Tibial nerve (tissue), 4 donors: Measurements from ENCODE around the gene CTNND2. TPM values are rescaled to one million over a fixed set of nuclear protein-coding genes. Genes with fewer than 3 reads are reported as not detected.

Experiments
- DNase-seq, 2 donors: peaks; one replicate each; pipeline ENCODE4 v3.0.0-alpha.2; 2019; ENCODE audit warnings: low spot score in 2 of 2
- H3K27ac ChIP-seq, 4 donors: fragments of 200-600 bp; sonication (generic) in 3 of 4; one replicate each; pipeline ENCODE4 v1.5.1; 2017 to 2019; ENCODE audit warnings: mild to moderate bottlenecking in 1 of 4
- H3K27me3 ChIP-seq, 2 donors: fragments of 200-600 bp; sonication (generic) in 1 of 2; one replicate each; pipeline versions ENCODE4 v1.5.1 to v1.6.0; 2017 to 2019
- H3K36me3 ChIP-seq, 3 donors: fragments of 200-600 bp; sonication (generic); one replicate each; pipeline ENCODE4 v1.5.1; 2018 to 2019
- H3K4me1 ChIP-seq, 4 donors: fragments of 200-600 bp; sonication (generic) in 3 of 4; one replicate each; pipeline ENCODE4 v1.5.1; 2017 to 2019
- H3K4me3 ChIP-seq, 4 donors: fragments of 200-600 bp; sonication (generic) in 3 of 4; one replicate each; pipeline ENCODE4 v1.5.1; 2017 to 2019; ENCODE audit warnings: mild to moderate bottlenecking in 1 of 4, moderate library complexity in 1 of 4
- H3K9me3 ChIP-seq, 4 donors: fragments of 200-600 bp; sonication (generic) in 3 of 4; one replicate each; pipeline ENCODE4 v1.5.1; 2017 to 2019
- CTCF ChIP-seq, 5 experiments: fragments of 200-600 bp in 3 of 5; fragments of 450-650 bp in 2 of 5; sonication (generic) in 3 of 5; IDR thresholded peaks; one replicate each; pipeline ENCODE4 v1.5.1; 2016 to 2019; ENCODE audit warnings: antibody characterized with exemption in 5 of 5, mild to moderate bottlenecking in 3 of 5, moderate library complexity in 2 of 5
- EP300 ChIP-seq, 2 donors: sonication (generic); formaldehyde crosslinking; IDR thresholded peaks; one replicate each; pipeline ENCODE4 v1.6.1; 2017; ENCODE audit warnings: antibody characterized with exemption in 2 of 2, mild to moderate bottlenecking in 1 of 2
- POLR2A ChIP-seq, 2 donors: fragments of 450-650 bp; IDR thresholded peaks; one replicate each; pipeline ENCODE4 v1.6.1; 2017; ENCODE audit warnings: antibody characterized with exemption in 2 of 2, mild to moderate bottlenecking in 2 of 2, moderate library complexity in 2 of 2
- WGBS, 2 donors: methylation state at CpG; one replicate each; pipeline ENCODE4 v1.1.5; 2018; 5-methylcytosine and 5-hydroxymethylcytosine counted together
- total RNA-seq, 4 donors: library from RNA; depleted of rRNA; stranded (reverse); fragments of >200 nt; gene quantifications; one replicate each; pipeline ENCODE4 v1.1.0, GENCODE V29; 2016

Gene CTNND2
- total RNA-seq, 4 donors from 2014 or later: 1.5 to 5.7 (median 2.5) TPM; not detected in 1

DNA sequence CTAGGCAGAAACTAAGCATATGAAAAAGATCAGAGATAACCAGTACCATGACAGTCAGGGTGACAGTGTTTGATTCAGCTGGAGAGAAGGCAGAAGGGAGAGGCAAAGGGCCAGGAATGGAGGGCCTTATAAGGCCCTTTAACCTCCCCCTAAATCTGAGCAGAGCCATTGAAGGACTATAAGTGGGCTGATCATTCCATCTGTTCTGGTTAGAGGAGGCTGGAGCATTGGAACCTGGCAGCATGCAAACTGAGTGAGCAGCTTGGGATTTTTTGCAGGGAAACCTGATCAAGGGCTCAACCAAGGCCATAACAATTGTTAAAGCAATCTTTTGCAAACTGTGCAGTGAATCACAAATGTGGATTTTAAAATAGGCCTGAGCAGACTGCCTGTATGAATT is 968.7 kb downstream of the CTNND2 start:
- no peak for TF ChIP-seq CTCF (IDR thresholded peaks at IDR 0.05)
- TF ChIP-seq POLR2A (IDR thresholded peaks at IDR 0.05): no peak
- TF ChIP-seq EP300 (IDR thresholded peaks at IDR 0.05): no peak
- H3K9me3 ChIP-seq: no peaks in the 10 kb centered on the region
- no peaks in the 10 kb centered on the region for H3K27me3 ChIP-seq
- H3K4me1 ChIP-seq: no peaks in the 10 kb centered on the region
- H3K36me3 ChIP-seq: no peaks in the 10 kb centered on the region
- no peak overlapping the region for H3K4me3 ChIP-seq
- no peak for DNase-seq
- H3K27ac ChIP-seq: no peak overlapping the region

- WGBS, 2 donors: 67 to 76% methylated on average over 7 of the region's 7 CpGs
- TF ChIP-seq EP300 (IDR thresholded peaks at IDR 0.05) (no peak), POLR2A (IDR thresholded peaks at IDR 0.05) (no peak), CTCF (IDR thresholded peaks at IDR 0.05) (no peak)
- H3K4me3 ChIP-seq: no peak overlapping the region
- peaks cover 0 to 5% (median 0%) of the 10 kb centered on the region in 4 donors for H3K9me3 ChIP-seq
- no peaks in the 10 kb centered on the region for H3K36me3 ChIP-seq
- H3K4me1 ChIP-seq: no peaks in the 10 kb centered on the region
- DNase-seq: no peak
- no peaks in the 10 kb centered on the region for H3K27me3 ChIP-seq
- no peak overlapping the region for H3K27ac ChIP-seq
Measured at GRCh38 chr5:10934783-10935355, 969.4 kb downstream of the CTNND2 start.

GRCh38 chr5:10933121-10933520 is 971.1 kb downstream of the CTNND2 start:
- DNase-seq: no peak
- Histone ChIP-seq H3K4me1 (no peaks in the 10 kb centered on the region), H3K27ac (no peak overlapping the region), H3K9me3 (peaks cover 0 to 13% (median 0%) of the 10 kb centered on the region in 4 donors), H3K4me3 (no peak overlapping the region), H3K36me3 (no peaks in the 10 kb centered on the region), H3K27me3 (no peaks in the 10 kb centered on the region)
- TF ChIP-seq POLR2A (IDR thresholded peaks at IDR 0.05): no peak
- no peak for TF ChIP-seq CTCF (IDR thresholded peaks at IDR 0.05)
- TF ChIP-seq EP300 (IDR thresholded peaks at IDR 0.05): no peak
- WGBS, 2 donors: 71 to 82% methylated on average over 4 of the region's 4 CpGs

DNA sequence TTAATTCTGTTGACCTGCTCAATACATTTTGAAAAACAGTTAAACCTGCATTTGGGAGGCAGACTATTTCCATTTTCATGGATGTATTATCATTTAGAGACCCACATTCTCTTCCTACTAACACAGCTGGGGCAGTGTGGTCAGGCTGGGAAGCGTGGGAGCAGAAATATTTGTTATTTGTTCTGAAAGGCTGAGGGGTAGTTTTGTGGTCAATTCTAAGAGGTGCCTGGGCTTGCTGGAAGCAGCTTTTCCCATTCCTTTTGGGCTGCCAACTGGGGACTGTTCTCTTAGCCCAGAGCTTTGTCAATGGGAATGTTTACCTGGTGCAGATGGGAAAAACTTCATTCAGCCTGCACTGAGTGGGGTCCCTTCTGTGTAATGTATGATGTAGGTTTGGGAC is 971.8 kb downstream of the CTNND2 start:
- Histone ChIP-seq H3K4me1 (no peaks in the 10 kb centered on the region), H3K27ac (no peak overlapping the region), H3K9me3 (peaks cover 0 to 18% (median 0%) of the 10 kb centered on the region in 4 donors), H3K36me3 (no peaks in the 10 kb centered on the region), H3K4me3 (no peak overlapping the region), H3K27me3 (no peaks in the 10 kb centered on the region)
- TF ChIP-seq EP300 (IDR thresholded peaks at IDR 0.05) (no peak), POLR2A (IDR thresholded peaks at IDR 0.05) (no peak), CTCF (IDR thresholded peaks at IDR 0.05) (no peak)
- WGBS, 2 donors: 72% methylated on average over 1 of the region's 1 CpG
- no peak for DNase-seq

- no peak overlapping the region for H3K27ac ChIP-seq
- H3K4me1 ChIP-seq: no peaks in the 10 kb centered on the region
- no peak for TF ChIP-seq EP300 (IDR thresholded peaks at IDR 0.05)
- TF ChIP-seq POLR2A (IDR thresholded peaks at IDR 0.05): no peak
- no peak for TF ChIP-seq CTCF (IDR thresholded peaks at IDR 0.05)
- H3K9me3 ChIP-seq: peaks cover 0 to 27% (median 0%) of the 10 kb centered on the region in 4 donors
- no peak overlapping the region for H3K4me3 ChIP-seq
- no peaks in the 10 kb centered on the region for H3K36me3 ChIP-seq
- no peak for DNase-seq
- no peaks in the 10 kb centered on the region for H3K27me3 ChIP-seq
Measured at GRCh38 chr5:10927608-10928007, 976.6 kb downstream of the CTNND2 start.
